IPS-20b (cell line): ENCODE data around the gene NAGPA.

Experiments used
- H3K27ac ChIP-seq: one replicate; pipeline ENCODE4 v1.5.1; 2013; ENCODE audit warnings: low read length
- H3K27me3 ChIP-seq: 2 replicates; pipeline ENCODE4 v1.6.1; 2013; ENCODE audit warnings: mild to moderate bottlenecking, low read length, inconsistent platforms; ENCODE audit not compliant: insufficient read depth
- H3K36me3 ChIP-seq: 2 replicates; pipeline ENCODE4 v1.6.1; 2013; ENCODE audit warnings: low read depth, mild to moderate bottlenecking, inconsistent platforms, low read length, moderate library complexity; ENCODE audit not compliant: insufficient read depth
- H3K4me1 ChIP-seq: 2 replicates; pipeline ENCODE4 v1.6.1; 2013; ENCODE audit warnings: mild to moderate bottlenecking, control low read depth, inconsistent platforms, low read length, moderate library complexity; ENCODE audit not compliant: insufficient read depth
- H3K4me3 ChIP-seq: 2 replicates; pipeline ENCODE4 v1.5.1; 2013; ENCODE audit warnings: mild to moderate bottlenecking, low read length, inconsistent platforms
- H3K9ac ChIP-seq: 2 replicates; pipeline ENCODE4 v1.6.1; 2013; ENCODE audit warnings: low read depth, mild to moderate bottlenecking, inconsistent platforms, low read length, moderate library complexity
- H3K9me3 ChIP-seq: 2 replicates; pipeline ENCODE4 v1.6.1; 2013; ENCODE audit warnings: mild to moderate bottlenecking, low read depth, low read length, inconsistent platforms; ENCODE audit not compliant: insufficient read depth

NAGPA gene

GRCh38 chr16:5008311-5008731 is 25.4 kb downstream of the NAGPA start:
- H3K27me3 ChIP-seq = no peaks in the 10 kb centered on the region
- H3K9ac ChIP-seq = no peak overlapping the region
- H3K9me3 ChIP-seq = no peaks in the 10 kb centered on the region
- H3K4me3 ChIP-seq = no peak overlapping the region
- H3K27ac ChIP-seq = no peak overlapping the region
- no peaks in the 10 kb centered on the region for H3K4me1 ChIP-seq
- no peaks in the 10 kb centered on the region for H3K36me3 ChIP-seq

- Histone ChIP-seq H3K27me3 (no peaks in the 10 kb centered on the region), H3K4me3 (no peak overlapping the region), H3K9me3 (no peaks in the 10 kb centered on the region), H3K36me3 (no peaks in the 10 kb centered on the region), H3K4me1 (no peaks in the 10 kb centered on the region), H3K9ac (no peak overlapping the region), H3K27ac (no peak overlapping the region)
Observed at GRCh38 chr16:5007256-5007655, 26.5 kb downstream of the NAGPA start.

- Histone ChIP-seq H3K9ac (no peak overlapping the region), H3K9me3 (no peaks in the 10 kb centered on the region), H3K27ac (no peak overlapping the region), H3K4me1 (no peaks in the 10 kb centered on the region), H3K27me3 (no peaks in the 10 kb centered on the region), H3K4me3 (no peak overlapping the region), H3K36me3 (no peaks in the 10 kb centered on the region)
Observed at GRCh38 chr16:5006348-5007193, 27.2 kb downstream of the NAGPA start.

- H3K36me3 ChIP-seq = no peaks in the 10 kb centered on the region
- H3K4me3 ChIP-seq = no peak overlapping the region
- no peak overlapping the region for H3K9ac ChIP-seq
- no peaks in the 10 kb centered on the region for H3K27me3 ChIP-seq
- no peaks in the 10 kb centered on the region for H3K9me3 ChIP-seq
- no peak overlapping the region for H3K27ac ChIP-seq
- H3K4me1 ChIP-seq = no peaks in the 10 kb centered on the region
Observed at GRCh38 chr16:5005916-5006315, 27.8 kb downstream of the NAGPA start.

- no peaks in the 10 kb centered on the region for H3K9me3 ChIP-seq
- no peak overlapping the region for H3K4me3 ChIP-seq
- H3K27ac ChIP-seq = no peak overlapping the region
- H3K27me3 ChIP-seq = no peaks in the 10 kb centered on the region
- no peaks in the 10 kb centered on the region for H3K36me3 ChIP-seq
- H3K9ac ChIP-seq = no peak overlapping the region
- H3K4me1 ChIP-seq = no peaks in the 10 kb centered on the region
Observed at GRCh38 chr16:5004311-5004710, 29.4 kb downstream of the NAGPA start.

- Histone ChIP-seq H3K27ac (no peak overlapping the region), H3K4me1 (no peaks in the 10 kb centered on the region), H3K9ac (no peak overlapping the region), H3K4me3 (no peak overlapping the region), H3K36me3 (no peaks in the 10 kb centered on the region), H3K9me3 (no peaks in the 10 kb centered on the region), H3K27me3 (no peaks in the 10 kb centered on the region)
Observed at GRCh38 chr16:5003828-5004227, 29.9 kb downstream of the NAGPA start.

- no peaks in the 10 kb centered on the region for H3K4me1 ChIP-seq
- H3K27ac ChIP-seq = no peak overlapping the region
- no peaks in the 10 kb centered on the region for H3K36me3 ChIP-seq
- H3K9ac ChIP-seq = no peak overlapping the region
- H3K9me3 ChIP-seq = no peaks in the 10 kb centered on the region
- H3K27me3 ChIP-seq = no peaks in the 10 kb centered on the region
- H3K4me3 ChIP-seq = no peak overlapping the region
Observed at GRCh38 chr16:5003211-5003610, 30.5 kb downstream of the NAGPA start.

- Histone ChIP-seq H3K27ac (no peak overlapping the region), H3K9me3 (no peaks in the 10 kb centered on the region), H3K9ac (no peak overlapping the region), H3K4me1 (no peaks in the 10 kb centered on the region), H3K36me3 (no peaks in the 10 kb centered on the region), H3K27me3 (no peaks in the 10 kb centered on the region), H3K4me3 (no peak overlapping the region)
Observed at GRCh38 chr16:5002699-5003143, 31.0 kb downstream of the NAGPA start.

GRCh38 chr16:5001986-5002385 is 31.7 kb downstream of the NAGPA start:
- H3K4me1 ChIP-seq = no peaks in the 10 kb centered on the region
- no peak overlapping the region for H3K4me3 ChIP-seq
- H3K27me3 ChIP-seq = no peaks in the 10 kb centered on the region
- no peak overlapping the region for H3K9ac ChIP-seq
- H3K36me3 ChIP-seq = no peaks in the 10 kb centered on the region
- no peak overlapping the region for H3K27ac ChIP-seq
- no peaks in the 10 kb centered on the region for H3K9me3 ChIP-seq

- H3K4me1 ChIP-seq = no peaks in the 10 kb centered on the region
- H3K27me3 ChIP-seq = no peaks in the 10 kb centered on the region
- H3K36me3 ChIP-seq = no peaks in the 10 kb centered on the region
- H3K27ac ChIP-seq = no peak overlapping the region
- no peaks in the 10 kb centered on the region for H3K9me3 ChIP-seq
- H3K9ac ChIP-seq = no peak overlapping the region
- no peak overlapping the region for H3K4me3 ChIP-seq
Observed at GRCh38 chr16:5001571-5001970, 32.2 kb downstream of the NAGPA start.

GRCh38 chr16:5000573-5001001 is 33.1 kb downstream of the NAGPA start:
- Histone ChIP-seq H3K4me1 (no peaks in the 10 kb centered on the region), H3K27me3 (no peaks in the 10 kb centered on the region)

GRCh38 chr16:4994719-4995434 is 38.9 kb downstream of the NAGPA start:
- Histone ChIP-seq H3K4me1 (no peaks in the 10 kb centered on the region), H3K27me3 (no peaks in the 10 kb centered on the region), H3K27ac (no peak overlapping the region), H3K4me3 (no peak overlapping the region), H3K9ac (no peak overlapping the region), H3K9me3 (no peaks in the 10 kb centered on the region), H3K36me3 (no peaks in the 10 kb centered on the region)

More at GRCh38 chr16:5000573-5001001, 33.1 kb downstream of the NAGPA start:
- Histone ChIP-seq H3K9me3 (no peaks in the 10 kb centered on the region), H3K9ac (no peak overlapping the region), H3K27ac (no peak overlapping the region), H3K4me3 (no peak overlapping the region), H3K36me3 (no peaks in the 10 kb centered on the region)
